Upper lobe of left lung (tissue), 4 donors: ENCODE results near the gene ZNF831.

Experiments used
- CTCF ChIP-seq, 6 experiments: fragments of 450-650 bp in 4 of 6; fragments of 200-600 bp in 2 of 6; sonication (generic) in 2 of 6; IDR thresholded peaks; one replicate each; pipeline ENCODE4 v1.5.1; 2016 to 2019; ENCODE audit warnings: antibody characterized with exemption in 6 of 6
- EP300 ChIP-seq, 4 donors: sonication (generic); formaldehyde crosslinking; IDR thresholded peaks; one replicate each; pipeline ENCODE4 v1.5.1; 2017; ENCODE audit warnings: antibody characterized with exemption in 4 of 4, control low read depth in 2 of 4
- POLR2A ChIP-seq, 4 donors: fragments of 450-650 bp; IDR thresholded peaks; one replicate each; pipeline ENCODE4 v1.5.1; 2016 to 2017; ENCODE audit warnings: antibody characterized with exemption in 4 of 4, mild to moderate bottlenecking in 2 of 4

- TF ChIP-seq CTCF (IDR thresholded peaks at IDR 0.05) (no peak), EP300 (IDR thresholded peaks at IDR 0.05) (no peak), POLR2A (IDR thresholded peaks at IDR 0.05) (no peak)
These were observed 13.7 kb upstream of the ZNF831 start for GRCh38 chr20:59149678-59150504.
